Inflammatory macrophage (primary cell): ENCODE measurements around the gene CXorf58.
"Not testable (repeated sequence)": the region's sequence is repeated elsewhere in the genome, so short reads cannot be mapped to it uniquely, and the experiment has no call there.

ENCODE experiments used
- DNase-seq, 2 donors: peaks; one replicate each; pipeline ENCODE4 v3.0.0-alpha.2; 2020 to 2022
- total RNA-seq, 18 experiments: gene quantifications; one replicate each; lab custom pipeline; 2026; ENCODE audit warnings: mixed read lengths in 6 of 18, inconsistent platforms in 2 of 18; lab: John Stamatoyannopoulos, UW

CXorf58 gene, protein sequence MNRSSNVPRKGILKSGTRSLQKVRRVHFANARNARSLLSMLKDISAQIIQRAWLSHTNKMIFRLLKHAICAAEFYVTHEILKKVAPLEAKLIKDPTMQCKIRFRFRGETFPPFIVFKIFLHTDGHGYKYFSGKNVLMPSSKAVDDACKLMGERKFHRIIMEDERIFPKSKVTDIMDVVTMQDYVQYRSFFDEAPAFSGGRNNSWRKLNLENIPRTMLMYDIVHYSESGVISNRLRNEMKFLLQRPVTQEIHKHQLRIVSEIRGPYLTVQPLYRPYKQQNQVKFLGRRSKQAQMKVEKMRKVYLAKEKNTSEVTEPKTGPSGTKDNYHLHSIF
- total RNA-seq, result 0 to 0.41 (median 0.09) reads per million in 18 experiments

DNA sequence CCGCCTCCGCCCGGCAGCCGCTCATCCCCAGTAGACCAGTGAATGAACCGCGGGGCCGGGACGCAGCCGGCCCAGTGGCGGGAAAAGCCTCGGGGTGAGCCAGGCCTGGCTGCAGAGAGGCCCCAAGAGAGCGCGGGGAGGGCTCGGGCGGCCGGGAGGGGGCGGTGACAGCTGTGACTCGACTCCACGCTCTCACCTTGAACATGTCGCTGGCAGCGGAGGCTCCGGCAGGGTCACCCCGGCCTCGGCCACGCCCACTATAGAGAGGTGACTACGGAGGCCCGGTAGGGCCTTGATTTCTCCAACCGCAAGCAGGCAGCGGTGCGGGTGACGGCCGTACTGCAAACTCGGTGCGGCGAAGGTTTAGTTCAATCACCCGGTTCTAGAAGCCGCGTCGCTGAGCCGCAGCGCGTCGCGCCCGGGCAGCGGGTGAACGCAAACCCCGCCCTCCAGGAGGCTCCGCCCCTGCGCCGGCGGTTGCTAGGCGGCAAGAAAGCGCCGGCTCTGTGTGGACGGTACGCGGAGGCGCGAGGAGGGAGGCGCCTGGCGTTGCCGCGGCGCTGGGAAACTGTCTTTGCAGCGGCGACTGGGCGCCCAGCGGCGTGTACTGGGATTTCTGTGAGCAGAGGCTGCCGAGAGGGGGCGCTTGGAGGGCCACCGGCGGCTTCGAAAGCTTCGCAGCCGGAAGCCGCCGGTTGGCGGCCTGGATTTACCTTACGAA lies at the start of gene CXorf58, which contains the start of gene APOO:
CXorf58 (plus strand) TSS at position 509 of the 721 bp plus-strand sequence. CDS start 2,297 bp downstream, outside the sequence.
APOO (minus strand) TSS at position 441 of the 721 bp plus-strand sequence; CDS start at position 205, 236 bp downstream.
- DNase-seq, result peak; percentile 93 to 94

DNA sequence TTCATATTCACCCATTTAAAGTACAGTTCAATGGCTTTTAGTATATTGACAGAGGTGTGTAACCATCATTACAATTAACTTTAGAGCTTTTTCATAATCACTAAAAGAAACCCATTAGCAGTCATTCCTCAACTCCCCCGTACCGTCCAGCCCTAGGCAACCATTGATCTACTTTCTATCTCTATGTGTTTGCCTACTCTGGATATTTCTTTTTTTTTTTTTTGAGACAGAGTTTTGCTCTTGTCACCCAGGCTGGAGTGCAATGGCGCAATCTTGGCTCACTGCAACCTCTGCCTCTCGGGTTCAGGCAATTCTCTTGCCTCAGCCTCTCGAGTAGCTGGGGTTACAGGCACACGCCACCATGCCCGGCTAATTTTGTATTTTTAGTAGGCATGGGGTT lies 48.6 kb upstream of the CXorf58 start:
- not testable (repeated sequence) for DNase-seq

DNA sequence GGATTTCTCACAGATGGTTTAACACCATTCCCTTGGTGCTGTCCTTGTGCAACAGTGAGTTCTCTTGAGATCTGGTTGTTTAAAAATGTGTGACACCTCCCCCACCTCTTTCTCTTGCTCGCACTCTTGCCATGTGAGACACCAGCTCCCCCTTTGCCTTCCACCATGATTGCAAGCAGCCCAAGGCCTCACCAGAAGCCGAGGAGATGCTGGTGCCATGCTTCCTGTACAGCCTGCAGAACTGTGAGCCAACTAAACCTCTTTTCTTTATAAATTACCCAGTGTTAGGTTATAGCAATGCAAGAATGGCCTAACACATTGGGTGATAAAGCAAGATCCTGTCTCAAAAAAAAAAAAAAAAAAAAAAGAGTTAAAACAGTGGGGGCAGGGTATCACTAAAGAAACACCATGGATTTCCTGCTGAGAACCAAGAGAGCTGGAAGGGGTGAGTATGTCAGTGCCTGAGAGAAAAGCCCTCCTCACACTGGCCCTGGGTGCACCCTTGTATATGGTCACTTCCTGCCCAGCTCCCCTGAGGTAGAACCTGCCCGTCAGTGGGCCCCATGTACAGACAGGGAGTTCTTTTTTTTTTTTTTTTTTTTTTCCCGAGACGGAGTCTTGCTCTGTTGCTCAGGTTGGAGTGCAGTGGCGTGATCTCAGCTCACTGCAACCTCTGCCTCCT lies 46.5 kb upstream of the CXorf58 start:
- DNase-seq, result no peak

DNA sequence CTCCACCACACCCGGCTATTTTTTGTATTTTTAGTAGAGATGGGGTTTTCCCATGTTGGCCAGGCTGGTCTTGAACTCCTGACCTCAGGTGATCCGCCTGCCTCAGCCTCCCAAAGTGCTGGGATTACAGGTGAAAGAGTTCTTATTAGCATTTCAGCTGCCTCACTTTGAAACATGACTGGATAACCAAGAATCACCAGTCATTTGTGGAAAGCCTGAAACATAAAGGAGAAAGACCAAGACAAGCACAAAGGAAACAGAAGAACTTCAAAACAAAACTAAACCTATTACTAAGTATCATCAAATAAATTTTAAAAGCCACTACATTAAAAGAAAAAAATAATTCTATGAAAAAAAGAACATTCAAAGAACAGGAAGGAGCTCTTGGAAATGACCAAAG lies 45.9 kb upstream of the CXorf58 start:
- DNase-seq, result not testable (repeated sequence)

DNA sequence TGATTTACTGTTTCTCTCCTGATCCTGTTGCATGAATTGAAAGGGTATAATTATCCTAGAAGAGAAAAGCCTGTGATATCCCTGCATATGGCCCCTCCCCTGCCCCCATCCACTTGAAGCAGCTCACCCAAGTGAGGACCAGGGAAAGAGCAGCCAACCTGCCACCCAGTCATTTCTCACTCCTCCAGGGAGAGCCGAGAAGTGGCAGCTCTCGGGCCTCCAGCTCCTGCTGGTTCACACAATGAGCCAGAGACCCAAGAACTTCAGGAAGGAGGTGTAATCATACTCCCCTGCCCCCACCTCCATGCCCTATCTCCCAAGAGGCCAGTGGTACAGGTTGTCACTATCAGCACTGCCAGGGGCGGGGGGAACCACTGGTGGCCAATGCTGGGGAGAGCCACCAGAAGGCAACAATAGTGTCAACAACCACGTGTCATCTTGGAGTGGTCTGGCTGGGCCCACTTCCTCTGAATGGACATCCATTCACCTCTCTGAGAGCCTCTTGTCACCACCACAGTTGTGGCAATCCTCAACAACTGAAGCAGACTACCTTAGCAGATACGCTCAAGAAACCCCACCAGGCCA lies 43.0 kb upstream of the CXorf58 start:
- no peak for DNase-seq

DNA sequence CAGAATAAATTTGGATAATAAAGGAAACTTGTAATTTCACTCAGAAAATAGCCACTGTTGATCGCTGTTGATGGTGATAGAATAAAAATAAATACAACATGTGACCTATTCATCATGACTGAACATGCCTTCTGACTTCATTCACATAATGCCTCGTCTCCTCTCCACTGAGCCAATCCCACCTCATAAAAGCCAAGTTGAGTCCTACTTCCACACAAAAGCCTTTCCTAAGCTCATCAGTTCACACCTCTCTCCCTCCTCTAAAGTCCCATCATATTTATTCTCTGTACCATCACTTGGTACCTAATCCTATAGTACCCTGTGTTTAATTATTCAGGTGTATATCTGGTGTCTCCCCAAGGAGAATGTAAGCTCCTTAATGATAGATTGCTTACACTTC lies 37.8 kb upstream of the CXorf58 start:
- DNase-seq, result no peak

DNA sequence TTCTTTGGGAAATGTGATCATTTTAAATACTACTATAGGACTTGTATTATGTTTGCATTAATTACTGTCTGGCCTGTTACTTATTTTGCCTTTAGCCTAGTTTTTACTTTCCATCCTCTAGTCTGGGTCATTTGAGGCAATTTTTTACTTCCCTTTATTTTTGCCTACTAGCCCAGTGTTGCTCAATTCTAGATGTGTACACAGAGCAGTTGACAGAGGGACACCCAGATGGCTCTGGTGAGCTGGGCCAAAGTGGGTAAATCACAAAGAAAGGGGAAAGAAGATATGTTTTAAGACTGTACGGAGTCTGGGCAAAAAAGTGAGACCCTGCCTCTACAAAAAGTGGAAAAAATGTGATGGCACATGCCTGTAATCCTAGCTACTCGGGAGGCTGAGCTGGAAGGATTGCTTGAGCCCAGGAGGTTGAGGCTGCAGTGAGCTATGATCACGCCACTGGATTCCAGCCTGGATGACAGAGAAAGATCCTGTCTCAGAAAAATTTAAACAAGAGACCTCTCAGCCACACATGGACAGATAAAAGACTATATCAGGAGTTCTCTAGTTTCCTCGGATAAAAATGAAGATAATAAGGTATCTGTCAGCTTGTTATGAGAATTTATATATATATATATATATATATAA lies 35.8 kb upstream of the CXorf58 start:
- DNase-seq, result peak; percentile 71 to 87

DNA sequence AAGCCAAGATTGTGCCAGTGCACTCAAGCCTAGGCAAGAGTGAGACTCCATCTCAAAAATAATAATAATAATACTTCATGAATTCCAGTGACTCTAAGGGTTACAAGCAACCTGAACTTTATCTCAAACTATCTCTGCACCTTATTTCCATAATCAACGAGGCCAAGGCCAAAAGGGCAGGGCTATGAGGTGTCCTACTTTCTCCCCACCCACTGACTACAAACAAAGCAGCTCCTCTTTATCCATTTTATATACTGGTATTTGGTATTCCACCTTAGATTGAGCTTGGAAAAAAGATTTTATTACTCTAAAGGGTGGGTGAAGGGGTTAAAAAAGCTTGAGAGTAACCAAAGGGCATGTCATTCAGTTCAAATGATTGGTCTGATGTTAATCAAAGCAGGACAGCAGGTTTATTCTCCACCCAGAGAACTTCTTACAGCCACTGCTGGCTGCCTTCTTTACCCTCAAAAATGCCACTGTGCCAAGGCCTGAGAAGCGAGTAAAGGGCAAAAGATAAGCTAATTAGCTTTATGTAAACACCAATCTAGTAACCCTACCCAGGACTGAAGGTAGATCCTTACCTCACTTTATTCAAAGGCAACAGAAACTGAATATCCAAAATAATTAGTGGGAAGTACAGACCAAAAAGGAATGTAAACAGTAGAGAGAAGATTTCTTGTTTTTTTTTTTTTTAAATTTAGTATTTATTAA lies 28.3 kb upstream of the CXorf58 start:
- no peak for DNase-seq

DNA sequence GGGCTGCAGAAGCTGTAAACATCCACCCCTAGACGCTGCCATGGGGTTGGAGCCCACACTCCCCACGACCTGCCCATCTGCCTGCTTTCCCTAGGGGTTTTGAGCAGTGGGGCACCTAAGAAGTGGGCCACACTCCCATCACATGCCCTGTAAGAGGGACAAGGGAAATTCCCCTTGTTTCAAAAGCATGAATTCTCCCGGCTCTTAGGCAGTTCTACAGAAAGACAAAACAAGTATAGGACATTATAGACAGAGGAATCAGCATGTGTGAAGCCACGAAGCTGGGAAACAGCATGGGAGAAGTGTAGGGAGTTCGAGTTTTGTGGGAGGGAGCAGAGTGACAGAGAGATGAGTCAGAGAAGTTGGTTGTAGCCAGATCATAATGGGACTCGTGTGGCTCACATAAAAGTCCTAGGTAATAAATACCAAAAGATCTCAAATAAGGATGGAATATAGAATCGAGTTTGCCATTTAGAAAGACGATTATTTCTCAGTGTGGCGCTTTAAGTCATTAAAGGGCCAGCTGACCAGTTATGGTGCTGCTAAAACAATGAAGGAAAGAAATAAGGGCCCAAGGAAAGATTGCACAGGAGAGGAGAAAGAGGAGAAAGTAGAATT lies 24.0 kb upstream of the CXorf58 start:
- peak; percentile 45 to 69 for DNase-seq

DNA sequence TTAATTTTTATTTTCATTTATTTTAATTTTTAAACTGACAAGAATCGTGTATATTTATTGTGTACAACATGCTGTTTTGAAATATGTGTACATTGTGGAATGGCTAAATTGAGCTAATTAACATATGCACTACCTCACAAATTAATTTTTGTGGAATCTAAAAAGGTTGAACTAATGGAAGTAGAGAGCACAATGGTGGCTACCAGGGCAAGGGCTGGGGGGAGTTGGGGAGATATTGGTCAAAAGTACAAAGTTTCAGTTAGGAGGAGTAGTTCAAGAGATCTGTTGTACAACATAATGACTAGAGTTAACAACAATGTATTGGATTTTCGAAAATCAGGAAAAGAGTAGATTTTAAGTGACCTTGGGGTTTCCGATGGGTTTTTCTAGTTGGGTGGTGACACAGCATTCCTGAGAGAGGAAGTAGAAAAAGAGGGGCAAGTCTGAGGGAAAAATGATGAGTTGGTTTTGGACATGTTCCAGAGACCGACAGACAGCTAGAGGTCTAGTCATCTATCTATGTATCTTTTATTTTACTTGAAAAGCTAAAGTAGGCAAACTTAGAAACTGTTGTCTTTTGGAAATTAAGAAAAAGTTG lies 23.3 kb upstream of the CXorf58 start:
- peak; percentile 49 to 50 for DNase-seq

DNA sequence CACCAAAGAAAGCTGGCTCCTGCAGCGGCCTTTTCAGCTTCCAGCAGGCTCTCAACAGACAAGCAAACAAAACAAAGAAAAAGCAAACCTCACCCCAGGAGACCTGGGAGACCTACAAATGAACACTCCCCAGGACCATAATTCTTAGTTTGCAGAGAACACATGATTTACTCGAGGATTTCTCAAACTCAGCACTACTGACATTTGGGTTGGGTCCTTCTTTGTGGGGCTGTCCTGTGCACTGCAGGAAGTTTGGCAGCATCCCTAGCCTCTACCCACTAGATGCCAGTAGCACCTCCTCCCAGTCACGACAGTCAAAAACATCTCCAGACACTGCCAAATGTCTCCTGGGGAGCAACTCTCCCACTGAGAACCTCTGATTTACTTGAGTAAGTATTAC lies 22.0 kb upstream of the CXorf58 start:
- DNase-seq, result no peak

DNA sequence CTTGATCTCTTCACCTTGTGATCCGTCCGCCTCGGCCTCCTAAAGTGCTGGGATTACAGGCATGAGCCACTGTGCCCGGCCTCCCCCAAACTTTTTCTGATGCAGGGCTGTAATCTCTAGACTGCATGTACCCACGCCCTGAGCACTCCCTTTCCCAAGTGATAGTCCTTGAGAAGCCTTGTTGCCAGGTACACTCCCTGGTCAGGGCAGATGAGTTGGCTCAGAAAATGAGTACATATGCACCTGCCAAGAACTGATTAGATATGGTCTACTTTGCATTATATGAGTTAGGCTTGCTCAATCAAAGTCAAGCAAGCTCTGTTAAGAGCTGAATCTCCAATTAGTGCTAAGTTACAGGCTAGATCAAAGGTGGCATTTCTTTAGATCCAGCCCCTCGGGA lies 20.4 kb upstream of the CXorf58 start:
- DNase-seq, result no peak

DNA sequence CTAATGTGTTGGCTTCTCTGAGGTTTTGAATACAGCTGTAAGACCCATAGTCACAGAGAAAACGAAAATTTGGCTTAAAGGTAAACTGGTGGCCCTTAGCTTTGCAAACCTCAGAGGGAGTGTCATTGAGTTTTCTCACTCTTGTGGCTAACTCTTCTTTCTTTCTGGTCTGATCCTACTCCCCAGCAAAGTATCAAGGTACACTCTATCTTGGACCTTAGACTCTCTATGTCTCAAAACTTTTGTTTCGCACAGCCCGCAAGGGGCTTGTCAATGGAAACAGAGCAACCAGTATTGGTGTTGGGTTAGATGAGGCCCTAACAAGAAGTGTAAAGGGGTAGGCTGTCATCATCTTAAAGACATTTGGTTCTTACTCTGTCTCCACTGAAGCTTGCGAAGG lies 19.9 kb upstream of the CXorf58 start:
- DNase-seq, result no peak

DNA sequence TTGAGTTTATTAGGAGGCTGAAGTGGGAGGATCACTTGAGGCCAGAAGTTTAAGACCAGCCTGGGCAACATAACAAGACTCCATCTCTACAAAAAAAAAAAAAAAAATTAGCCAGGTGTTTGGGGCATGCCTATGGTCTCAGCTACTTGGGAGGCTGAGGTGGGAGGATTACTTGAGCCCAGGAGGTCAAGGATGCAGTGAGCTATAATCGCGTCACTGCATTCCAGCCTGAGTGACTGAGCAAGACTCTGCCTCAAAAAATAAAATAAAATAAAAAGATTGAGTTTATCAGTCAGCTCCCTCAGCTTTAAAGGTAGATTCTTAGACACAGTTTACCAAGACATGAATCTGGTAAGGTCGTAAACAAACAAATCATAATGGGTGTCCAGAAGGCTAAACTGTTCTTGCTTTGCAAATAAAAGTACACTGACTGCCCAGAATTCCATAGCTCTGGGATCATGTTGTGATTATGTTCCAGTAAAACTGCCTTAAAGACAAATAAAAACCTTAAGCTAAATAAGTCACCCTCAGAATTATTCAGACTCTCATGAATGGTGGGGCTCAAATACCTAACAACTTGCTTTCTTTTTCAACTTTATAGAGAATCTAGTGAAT lies 18.8 kb upstream of the CXorf58 start:
- no peak for DNase-seq

DNA sequence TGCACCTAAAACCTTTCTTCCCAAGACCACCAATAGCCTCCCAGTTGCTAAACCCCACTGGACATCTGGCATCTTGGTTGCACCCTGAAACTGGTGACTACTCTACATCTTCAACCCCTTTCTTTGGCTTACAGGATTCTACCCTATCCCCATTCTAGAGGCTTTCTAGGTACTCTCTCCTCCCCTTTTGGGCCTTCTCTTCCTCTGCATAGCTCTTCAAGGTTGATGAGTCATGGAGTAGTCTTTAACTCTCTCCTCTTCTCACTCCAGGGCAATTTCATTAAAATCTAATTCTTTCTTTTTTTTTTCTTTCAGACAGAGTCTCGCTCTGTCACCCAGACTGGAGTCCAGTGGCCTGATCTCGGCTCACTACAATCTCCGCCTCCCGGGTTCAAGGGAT lies 16.9 kb upstream of the CXorf58 start:
- DNase-seq, result no peak

DNA sequence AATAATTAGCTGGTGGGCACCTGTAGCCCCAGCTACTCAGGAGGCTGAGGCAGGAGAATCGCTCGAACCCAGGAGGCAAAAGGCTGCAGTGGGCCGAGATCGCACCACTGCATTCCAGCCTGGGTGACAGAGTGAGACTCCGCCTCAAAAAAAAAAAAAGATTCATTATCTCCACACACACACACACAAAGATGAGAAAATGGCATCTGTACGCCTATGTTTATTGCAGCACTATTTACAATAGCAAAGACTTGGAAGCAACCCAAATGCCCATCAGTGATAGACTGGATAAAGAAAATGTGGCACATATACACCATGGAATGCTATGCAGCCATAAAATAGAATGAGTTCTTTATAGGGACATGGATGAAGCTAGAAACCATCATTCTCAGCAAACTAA lies 12.8 kb upstream of the CXorf58 start:
- DNase-seq, result not testable (repeated sequence)

DNA sequence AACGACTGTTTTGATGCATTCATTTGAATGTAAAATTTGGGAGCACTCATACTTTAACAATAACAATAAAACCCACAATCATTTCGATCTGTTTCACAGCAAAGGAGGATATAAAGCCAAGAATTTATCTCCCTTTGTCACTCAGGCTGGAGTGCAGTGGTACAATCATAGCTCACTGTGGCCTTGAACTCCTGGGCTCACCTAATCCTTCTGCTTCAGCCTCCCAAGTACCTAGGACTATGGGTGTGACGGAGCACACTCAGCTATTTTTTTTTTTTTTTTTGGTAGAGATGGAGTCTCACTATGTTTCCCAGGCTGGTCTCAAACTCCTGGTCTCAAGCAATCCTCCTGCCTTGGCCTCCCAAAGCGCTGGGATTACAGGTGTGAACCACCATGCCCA lies 11.3 kb upstream of the CXorf58 start:
- DNase-seq, result not testable (repeated sequence)

DNA sequence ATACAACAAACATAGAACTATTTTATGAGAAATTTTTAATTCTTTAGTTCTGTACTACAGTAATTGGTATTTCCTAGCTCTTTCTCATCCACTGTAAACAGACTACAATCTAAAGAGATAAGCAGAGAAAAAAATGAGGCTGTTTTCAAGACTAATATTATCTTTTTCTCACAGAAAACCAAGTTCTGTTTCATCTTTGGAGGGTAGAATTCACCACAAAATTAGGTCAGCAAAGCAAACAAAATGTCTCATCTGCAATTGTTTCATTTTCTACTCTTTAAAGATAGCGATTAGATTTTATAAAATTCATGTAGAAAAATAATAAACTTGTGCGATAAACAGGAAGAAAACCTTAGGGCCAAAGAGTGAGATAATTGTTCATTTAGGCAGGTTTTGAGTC lies 10.8 kb upstream of the CXorf58 start:
- no peak for DNase-seq

DNA sequence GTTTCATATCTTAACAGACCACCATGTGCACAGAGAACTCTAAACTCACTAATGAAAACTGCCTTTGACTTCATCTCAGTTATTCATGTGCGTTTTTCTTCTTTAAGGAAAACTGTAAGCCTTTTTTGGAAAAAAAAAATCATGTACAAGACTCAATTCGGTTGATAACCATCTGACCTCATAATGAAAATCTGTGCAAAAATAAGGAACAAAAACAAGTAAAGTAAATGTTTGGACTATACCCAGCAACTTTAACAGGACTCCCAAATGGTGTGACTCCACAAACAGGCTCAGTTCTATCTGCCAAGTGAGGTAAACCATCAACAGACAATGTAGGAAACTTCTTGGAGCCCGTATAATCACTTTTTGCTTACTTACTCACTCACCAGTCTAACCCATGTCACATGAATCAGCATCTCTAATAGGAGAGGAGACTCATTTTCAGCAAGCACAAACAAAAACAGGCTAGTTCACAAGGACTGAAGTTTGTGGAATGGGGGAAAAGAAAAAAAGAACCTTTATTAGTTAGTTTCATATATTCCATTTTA lies 9.3 kb upstream of the CXorf58 start:
- DNase-seq, result no peak

DNA sequence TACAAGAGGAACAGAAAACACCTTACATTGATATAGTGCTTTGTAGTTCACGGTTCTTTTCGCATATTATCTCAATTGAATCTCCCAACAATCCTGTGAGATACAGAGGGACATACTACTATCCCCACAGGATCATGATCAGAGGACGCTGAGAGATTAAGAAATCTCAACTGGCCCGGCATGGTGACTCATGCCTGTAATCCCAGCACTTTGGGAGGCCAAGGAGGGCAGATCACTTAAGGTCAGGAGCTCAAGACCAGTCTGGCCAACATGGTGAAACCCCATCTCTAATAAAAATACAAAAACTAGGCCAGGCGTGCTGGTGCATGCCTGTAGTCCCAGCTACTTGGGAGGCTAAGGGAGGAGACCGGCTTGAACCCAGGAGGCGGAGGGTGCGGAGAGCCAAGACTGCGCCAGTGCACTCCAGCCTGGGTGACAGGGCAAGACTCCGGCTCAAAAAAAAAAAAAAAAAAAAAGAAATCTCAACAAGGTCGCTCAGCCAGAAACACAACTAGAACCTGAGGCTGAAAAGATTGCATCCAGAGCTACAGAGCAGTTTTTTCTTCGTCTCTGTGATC lies 7.5 kb upstream of the CXorf58 start:
- DNase-seq, result peak; percentile 59 to 61
